H1 (cell line): ENCODE results near the gene DLG1. TPM values are rescaled to one million over a fixed set of nuclear protein-coding genes. Genes with fewer than 3 reads are reported as not detected.

Experiments
- CTBP2 ChIP-seq: IDR thresholded peaks from 2 replicates; pipeline ENCODE4 v1.7.0; 2011; ENCODE audit warnings: borderline replicate concordance, mild to moderate bottlenecking, moderate library complexity, mixed read lengths, low read length; ENCODE audit not compliant: insufficient read depth, insufficient read length
- EZH2 ChIP-seq: fragments of 200-600 bp; sonication (generic); IDR thresholded peaks from 2 replicates; pipeline ENCODE4 v1.7.1; 2012; ENCODE audit warnings: low read depth, mild to moderate bottlenecking, moderate library complexity, low read length, inconsistent platforms; ENCODE audit not compliant: severe bottlenecking
- FOSL1 ChIP-seq: IDR thresholded peaks from 2 replicates; pipeline ENCODE4 v1.6.1; 2011; ENCODE audit warnings: mild to moderate bottlenecking, low read depth, low read length, moderate library complexity; ENCODE audit not compliant: insufficient read depth
- HDAC2 ChIP-seq, 2 experiments: fragments of 300-600 bp in 1 of 2; sonication (generic) in 1 of 2; IDR thresholded peaks; 2 replicates each; pipeline ENCODE4 v1.6.1; 2011 to 2012; ENCODE audit warnings: low read depth in 2 of 2, low read length in 2 of 2, mild to moderate bottlenecking in 2 of 2, moderate library complexity in 2 of 2, borderline replicate concordance in 1 of 2, inconsistent platforms in 1 of 2
- JUND ChIP-seq: IDR thresholded peaks from 2 replicates; pipeline ENCODE4 v1.6.1; 2011; ENCODE audit warnings: mild to moderate bottlenecking, improper control_type of control experiment, low read length
- MAX ChIP-seq: IDR thresholded peaks from 2 replicates; pipeline ENCODE4 v1.6.1; 2012; ENCODE audit warnings: inconsistent platforms
- POU5F1 ChIP-seq: IDR thresholded peaks from 2 replicates; pipeline ENCODE4 v1.6.1; 2011; ENCODE audit warnings: low read depth, mild to moderate bottlenecking, low read length, moderate library complexity
- RNF2 ChIP-seq: fragments of 200-900, 300-1000 bp; sonication (generic); IDR thresholded peaks from 2 replicates; pipeline ENCODE4 v1.7.1; 2016; ENCODE audit warnings: borderline replicate concordance, low read depth, mild to moderate bottlenecking, antibody characterized with exemption, low read length; ENCODE audit not compliant: poor library complexity, severe bottlenecking; ENCODE audit errors: missing control alignments
- ZNF274 ChIP-seq: IDR thresholded peaks from 2 replicates; pipeline ENCODE4 v1.7.0; 2012; ENCODE audit warnings: low read length, borderline replicate concordance; ENCODE audit errors: extremely low read depth
- polyA plus RNA-seq, 7 experiments: library from polyadenylated mRNA; depleted of rRNA in 3 of 7; stranded (reverse) in 5 of 7; unstranded in 2 of 7; fragments of >200 nt in 5 of 7; fragments of 200-250 nt in 2 of 7; gene quantifications; 1 replicate in 5 of 7; 2 replicates in 1 of 7; 4 replicates in 1 of 7; pipeline versions ENCODE4 v1.2.1 to v1.2.3, GENCODE V29; 2011 to 2013; ENCODE audit warnings: missing spikeins in 2 of 7, mixed read lengths in 2 of 7
- total RNA-seq: library from RNA; stranded (reverse); fragmentation: NEBNext Ultra II Directional; extraction: Animal tissue kit (Norgen Biotek cat#: 25700); gene quantifications from 2 replicates; pipeline ENCODE4 v1.2.1, GENCODE V29; 2021
- TF ChIP-seq, protein P1 (sequence below): fragments of 300-600 bp; sonication (generic); IDR thresholded peaks from 2 replicates; pipeline ENCODE4 v1.7.1; 2012; ENCODE audit warnings: low read length, moderate library complexity, mild to moderate bottlenecking, inconsistent platforms; ENCODE audit not compliant: insufficient replicate concordance

Gene DLG1
- total and polyA plus RNA-seq, 2 of the 8 experiments (the other 6 are each of a cell fraction or from before 2014, with no cell fraction given), result 13.4 to 78.8 TPM

DNA sequence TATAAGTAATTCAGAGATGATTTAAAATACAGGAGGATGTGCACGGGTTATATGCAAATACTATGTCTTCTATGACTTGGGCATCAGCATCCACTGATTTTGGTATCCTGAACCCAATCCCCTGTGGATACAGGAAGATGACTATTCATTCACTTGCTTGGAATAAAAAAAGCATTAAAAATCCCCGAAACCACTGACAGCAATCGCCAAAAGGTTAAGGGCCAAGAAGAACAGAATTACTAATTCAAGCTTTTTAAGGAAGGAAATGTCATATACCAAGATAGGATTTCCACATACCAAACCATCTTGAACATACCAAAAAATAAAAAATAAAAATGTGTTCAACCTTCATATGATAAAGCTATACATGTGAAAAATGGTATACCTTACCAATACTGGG is 93.7 kb downstream of the DLG1 start (continued):
- TF ChIP-seq, protein P1, sequence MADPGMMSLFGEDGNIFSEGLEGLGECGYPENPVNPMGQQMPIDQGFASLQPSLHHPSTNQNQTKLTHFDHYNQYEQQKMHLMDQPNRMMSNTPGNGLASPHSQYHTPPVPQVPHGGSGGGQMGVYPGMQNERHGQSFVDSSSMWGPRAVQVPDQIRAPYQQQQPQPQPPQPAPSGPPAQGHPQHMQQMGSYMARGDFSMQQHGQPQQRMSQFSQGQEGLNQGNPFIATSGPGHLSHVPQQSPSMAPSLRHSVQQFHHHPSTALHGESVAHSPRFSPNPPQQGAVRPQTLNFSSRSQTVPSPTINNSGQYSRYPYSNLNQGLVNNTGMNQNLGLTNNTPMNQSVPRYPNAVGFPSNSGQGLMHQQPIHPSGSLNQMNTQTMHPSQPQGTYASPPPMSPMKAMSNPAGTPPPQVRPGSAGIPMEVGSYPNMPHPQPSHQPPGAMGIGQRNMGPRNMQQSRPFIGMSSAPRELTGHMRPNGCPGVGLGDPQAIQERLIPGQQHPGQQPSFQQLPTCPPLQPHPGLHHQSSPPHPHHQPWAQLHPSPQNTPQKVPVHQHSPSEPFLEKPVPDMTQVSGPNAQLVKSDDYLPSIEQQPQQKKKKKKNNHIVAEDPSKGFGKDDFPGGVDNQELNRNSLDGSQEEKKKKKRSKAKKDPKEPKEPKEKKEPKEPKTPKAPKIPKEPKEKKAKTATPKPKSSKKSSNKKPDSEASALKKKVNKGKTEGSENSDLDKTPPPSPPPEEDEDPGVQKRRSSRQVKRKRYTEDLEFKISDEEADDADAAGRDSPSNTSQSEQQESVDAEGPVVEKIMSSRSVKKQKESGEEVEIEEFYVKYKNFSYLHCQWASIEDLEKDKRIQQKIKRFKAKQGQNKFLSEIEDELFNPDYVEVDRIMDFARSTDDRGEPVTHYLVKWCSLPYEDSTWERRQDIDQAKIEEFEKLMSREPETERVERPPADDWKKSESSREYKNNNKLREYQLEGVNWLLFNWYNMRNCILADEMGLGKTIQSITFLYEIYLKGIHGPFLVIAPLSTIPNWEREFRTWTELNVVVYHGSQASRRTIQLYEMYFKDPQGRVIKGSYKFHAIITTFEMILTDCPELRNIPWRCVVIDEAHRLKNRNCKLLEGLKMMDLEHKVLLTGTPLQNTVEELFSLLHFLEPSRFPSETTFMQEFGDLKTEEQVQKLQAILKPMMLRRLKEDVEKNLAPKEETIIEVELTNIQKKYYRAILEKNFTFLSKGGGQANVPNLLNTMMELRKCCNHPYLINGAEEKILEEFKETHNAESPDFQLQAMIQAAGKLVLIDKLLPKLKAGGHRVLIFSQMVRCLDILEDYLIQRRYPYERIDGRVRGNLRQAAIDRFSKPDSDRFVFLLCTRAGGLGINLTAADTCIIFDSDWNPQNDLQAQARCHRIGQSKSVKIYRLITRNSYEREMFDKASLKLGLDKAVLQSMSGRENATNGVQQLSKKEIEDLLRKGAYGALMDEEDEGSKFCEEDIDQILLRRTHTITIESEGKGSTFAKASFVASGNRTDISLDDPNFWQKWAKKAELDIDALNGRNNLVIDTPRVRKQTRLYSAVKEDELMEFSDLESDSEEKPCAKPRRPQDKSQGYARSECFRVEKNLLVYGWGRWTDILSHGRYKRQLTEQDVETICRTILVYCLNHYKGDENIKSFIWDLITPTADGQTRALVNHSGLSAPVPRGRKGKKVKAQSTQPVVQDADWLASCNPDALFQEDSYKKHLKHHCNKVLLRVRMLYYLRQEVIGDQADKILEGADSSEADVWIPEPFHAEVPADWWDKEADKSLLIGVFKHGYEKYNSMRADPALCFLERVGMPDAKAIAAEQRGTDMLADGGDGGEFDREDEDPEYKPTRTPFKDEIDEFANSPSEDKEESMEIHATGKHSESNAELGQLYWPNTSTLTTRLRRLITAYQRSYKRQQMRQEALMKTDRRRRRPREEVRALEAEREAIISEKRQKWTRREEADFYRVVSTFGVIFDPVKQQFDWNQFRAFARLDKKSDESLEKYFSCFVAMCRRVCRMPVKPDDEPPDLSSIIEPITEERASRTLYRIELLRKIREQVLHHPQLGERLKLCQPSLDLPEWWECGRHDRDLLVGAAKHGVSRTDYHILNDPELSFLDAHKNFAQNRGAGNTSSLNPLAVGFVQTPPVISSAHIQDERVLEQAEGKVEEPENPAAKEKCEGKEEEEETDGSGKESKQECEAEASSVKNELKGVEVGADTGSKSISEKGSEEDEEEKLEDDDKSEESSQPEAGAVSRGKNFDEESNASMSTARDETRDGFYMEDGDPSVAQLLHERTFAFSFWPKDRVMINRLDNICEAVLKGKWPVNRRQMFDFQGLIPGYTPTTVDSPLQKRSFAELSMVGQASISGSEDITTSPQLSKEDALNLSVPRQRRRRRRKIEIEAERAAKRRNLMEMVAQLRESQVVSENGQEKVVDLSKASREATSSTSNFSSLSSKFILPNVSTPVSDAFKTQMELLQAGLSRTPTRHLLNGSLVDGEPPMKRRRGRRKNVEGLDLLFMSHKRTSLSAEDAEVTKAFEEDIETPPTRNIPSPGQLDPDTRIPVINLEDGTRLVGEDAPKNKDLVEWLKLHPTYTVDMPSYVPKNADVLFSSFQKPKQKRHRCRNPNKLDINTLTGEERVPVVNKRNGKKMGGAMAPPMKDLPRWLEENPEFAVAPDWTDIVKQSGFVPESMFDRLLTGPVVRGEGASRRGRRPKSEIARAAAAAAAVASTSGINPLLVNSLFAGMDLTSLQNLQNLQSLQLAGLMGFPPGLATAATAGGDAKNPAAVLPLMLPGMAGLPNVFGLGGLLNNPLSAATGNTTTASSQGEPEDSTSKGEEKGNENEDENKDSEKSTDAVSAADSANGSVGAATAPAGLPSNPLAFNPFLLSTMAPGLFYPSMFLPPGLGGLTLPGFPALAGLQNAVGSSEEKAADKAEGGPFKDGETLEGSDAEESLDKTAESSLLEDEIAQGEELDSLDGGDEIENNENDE, result no peak
- no peak for TF ChIP-seq JUND
- no peak for TF ChIP-seq MAX
- TF ChIP-seq RNF2, result no peak
- no peak for TF ChIP-seq HDAC2 (IDR thresholded peaks at IDR 0.05; ENCODE audit: borderline replicate concordance in 1 of 2, low read depth in 2 of 2, low read length in 2 of 2)
- no peak for TF ChIP-seq ZNF274
- TF ChIP-seq EZH2, result no peak
- no peak for TF ChIP-seq CTBP2
- no peak for TF ChIP-seq POU5F1
- TF ChIP-seq FOSL1, result no peak
